ENCODE results near the gene SYT10. TPM values are rescaled to one million over a fixed set of nuclear protein-coding genes. Genes with fewer than 3 reads are reported as not detected.

Gene SYT10
- total RNA-seq, 1 experiment from 2014 or later, result not detected

DNA sequence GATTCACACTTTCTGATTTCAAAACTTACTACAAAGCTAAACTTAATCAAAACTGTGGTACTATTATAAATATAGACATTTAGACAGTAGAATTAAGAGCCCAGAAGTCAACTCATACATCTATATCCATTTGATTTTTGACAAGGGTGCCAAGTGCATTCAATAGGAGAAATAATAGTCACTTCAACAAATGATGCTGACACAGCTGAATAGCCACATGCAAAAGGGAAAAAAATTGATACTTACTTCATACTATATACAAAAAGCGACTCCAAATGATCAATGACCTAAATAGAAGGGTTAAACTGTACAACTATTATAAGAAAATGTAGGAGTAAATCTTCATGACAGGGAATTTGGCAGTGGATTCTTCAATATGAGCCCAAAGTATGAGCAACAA, 40.7 kb upstream of the SYT10 start:
- in situ Hi-C loops (cut with HindIII; ENCODE audit: low pct_unique_long_range_greater_than_20kb, low sequenced_read_pairs), result no loop called here
- DNase-seq (ENCODE audit: low read depth, low spot score), result no peak
- Histone ChIP-seq H3K4me3 (ENCODE audit: low read depth in 2 of 2, low read length in 2 of 2) (no peak overlapping the region), H3K4me1 (ENCODE audit: control insufficient read depth, insufficient read depth, low read length) (no peaks in the 10 kb centered on the region), H3K36me3 (ENCODE audit: control insufficient read depth, insufficient read depth, low read length) (no peaks in the 10 kb centered on the region), H3K27ac (ENCODE audit: low read length) (no peak overlapping the region), H3K9me3 (ENCODE audit: control insufficient read depth, insufficient read depth, low read depth, low read length) (peaks cover 4% of the 10 kb centered on the region; the same call in 1 of the 2 replicates), H3K27me3 (ENCODE audit: control insufficient read depth, insufficient read depth, low read length) (no peaks in the 10 kb centered on the region)
- CTCF ChIA-PET, result no interaction called here
- no TSS peak for BruUV-seq (replicated peaks)
- POLR2A ChIA-PET, result no interaction called here
- intact Hi-C loops (cut with micrococcal nuclease; ENCODE audit: unreplicated experiment), result loop anchor here (5.0 kb wide), 1 partner anchor 52 kb away; no protein-coding TSS in a partner anchor
- TF ChIP-seq POLR2AphosphoS5 (IDR thresholded peaks at IDR 0.05; ENCODE audit: low read depth, low read length) (no peak), TCF7L2 (IDR thresholded peaks at IDR 0.05; ENCODE audit: low read depth, low read length) (no peak), SIN3A (IDR thresholded peaks at IDR 0.05; ENCODE audit: borderline replicate concordance, insufficient read depth, low read depth, low read length) (no peak)
- TF ChIP-seq, protein P1, sequence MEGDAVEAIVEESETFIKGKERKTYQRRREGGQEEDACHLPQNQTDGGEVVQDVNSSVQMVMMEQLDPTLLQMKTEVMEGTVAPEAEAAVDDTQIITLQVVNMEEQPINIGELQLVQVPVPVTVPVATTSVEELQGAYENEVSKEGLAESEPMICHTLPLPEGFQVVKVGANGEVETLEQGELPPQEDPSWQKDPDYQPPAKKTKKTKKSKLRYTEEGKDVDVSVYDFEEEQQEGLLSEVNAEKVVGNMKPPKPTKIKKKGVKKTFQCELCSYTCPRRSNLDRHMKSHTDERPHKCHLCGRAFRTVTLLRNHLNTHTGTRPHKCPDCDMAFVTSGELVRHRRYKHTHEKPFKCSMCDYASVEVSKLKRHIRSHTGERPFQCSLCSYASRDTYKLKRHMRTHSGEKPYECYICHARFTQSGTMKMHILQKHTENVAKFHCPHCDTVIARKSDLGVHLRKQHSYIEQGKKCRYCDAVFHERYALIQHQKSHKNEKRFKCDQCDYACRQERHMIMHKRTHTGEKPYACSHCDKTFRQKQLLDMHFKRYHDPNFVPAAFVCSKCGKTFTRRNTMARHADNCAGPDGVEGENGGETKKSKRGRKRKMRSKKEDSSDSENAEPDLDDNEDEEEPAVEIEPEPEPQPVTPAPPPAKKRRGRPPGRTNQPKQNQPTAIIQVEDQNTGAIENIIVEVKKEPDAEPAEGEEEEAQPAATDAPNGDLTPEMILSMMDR (IDR thresholded peaks at IDR 0.05), result no peak
- TF ChIP-seq, protein P2, sequence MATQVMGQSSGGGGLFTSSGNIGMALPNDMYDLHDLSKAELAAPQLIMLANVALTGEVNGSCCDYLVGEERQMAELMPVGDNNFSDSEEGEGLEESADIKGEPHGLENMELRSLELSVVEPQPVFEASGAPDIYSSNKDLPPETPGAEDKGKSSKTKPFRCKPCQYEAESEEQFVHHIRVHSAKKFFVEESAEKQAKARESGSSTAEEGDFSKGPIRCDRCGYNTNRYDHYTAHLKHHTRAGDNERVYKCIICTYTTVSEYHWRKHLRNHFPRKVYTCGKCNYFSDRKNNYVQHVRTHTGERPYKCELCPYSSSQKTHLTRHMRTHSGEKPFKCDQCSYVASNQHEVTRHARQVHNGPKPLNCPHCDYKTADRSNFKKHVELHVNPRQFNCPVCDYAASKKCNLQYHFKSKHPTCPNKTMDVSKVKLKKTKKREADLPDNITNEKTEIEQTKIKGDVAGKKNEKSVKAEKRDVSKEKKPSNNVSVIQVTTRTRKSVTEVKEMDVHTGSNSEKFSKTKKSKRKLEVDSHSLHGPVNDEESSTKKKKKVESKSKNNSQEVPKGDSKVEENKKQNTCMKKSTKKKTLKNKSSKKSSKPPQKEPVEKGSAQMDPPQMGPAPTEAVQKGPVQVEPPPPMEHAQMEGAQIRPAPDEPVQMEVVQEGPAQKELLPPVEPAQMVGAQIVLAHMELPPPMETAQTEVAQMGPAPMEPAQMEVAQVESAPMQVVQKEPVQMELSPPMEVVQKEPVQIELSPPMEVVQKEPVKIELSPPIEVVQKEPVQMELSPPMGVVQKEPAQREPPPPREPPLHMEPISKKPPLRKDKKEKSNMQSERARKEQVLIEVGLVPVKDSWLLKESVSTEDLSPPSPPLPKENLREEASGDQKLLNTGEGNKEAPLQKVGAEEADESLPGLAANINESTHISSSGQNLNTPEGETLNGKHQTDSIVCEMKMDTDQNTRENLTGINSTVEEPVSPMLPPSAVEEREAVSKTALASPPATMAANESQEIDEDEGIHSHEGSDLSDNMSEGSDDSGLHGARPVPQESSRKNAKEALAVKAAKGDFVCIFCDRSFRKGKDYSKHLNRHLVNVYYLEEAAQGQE (IDR thresholded peaks at IDR 0.05; ENCODE audit: insufficient read depth in 1 of 2, low read depth in 2 of 2, low read length in 1 of 2), result no peak
- ATAC-seq, result no peak

DNA sequence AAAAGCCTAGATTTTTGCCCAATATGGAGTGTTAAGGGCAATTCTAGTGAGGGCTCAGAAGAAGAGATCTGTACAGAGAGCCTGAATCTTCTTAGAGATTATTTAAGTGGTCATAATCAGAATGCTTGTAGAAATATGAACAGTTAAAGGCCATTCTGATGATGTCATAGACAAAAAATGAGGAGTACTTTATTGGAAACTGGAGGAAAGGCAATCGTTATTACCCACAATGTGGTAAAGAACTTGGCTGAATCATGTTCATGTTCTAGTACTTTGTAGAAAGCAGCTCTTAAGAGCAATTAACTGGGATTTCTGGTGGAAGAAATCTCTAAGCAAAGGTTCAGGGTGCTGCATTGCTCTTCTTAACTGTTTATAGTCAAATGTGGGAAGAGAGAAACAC, 36.4 kb upstream of the SYT10 start:
- H3K9me3 ChIP-seq (ENCODE audit: control insufficient read depth, insufficient read depth, low read depth, low read length), result peaks cover 4% of the 10 kb centered on the region; the same call in 1 of the 2 replicates
- H3K4me3 ChIP-seq (ENCODE audit: low read depth in 2 of 2, low read length in 2 of 2), result no peak overlapping the region
- no peak overlapping the region for H3K27ac ChIP-seq (ENCODE audit: low read length)
- ChIA-PET POLR2A (no interaction called here), CTCF (interaction anchor here (1.0 kb wide), 1 partner anchor 83 kb away, joined by 8 read pairs; no protein-coding TSS in a partner anchor)
- intact Hi-C loops (cut with micrococcal nuclease; ENCODE audit: unreplicated experiment) (loop anchor here (10.0 kb wide), 1 partner anchor 81 kb away; no protein-coding TSS in a partner anchor), in situ Hi-C loops (cut with HindIII; ENCODE audit: low pct_unique_long_range_greater_than_20kb, low sequenced_read_pairs) (no loop called here)
- BruUV-seq (replicated peaks), result no TSS peak
- H3K36me3 ChIP-seq (ENCODE audit: control insufficient read depth, insufficient read depth, low read length), result no peaks in the 10 kb centered on the region
- ATAC-seq, result no peak
- H3K27me3 ChIP-seq (ENCODE audit: control insufficient read depth, insufficient read depth, low read length), result no peaks in the 10 kb centered on the region
- TF ChIP-seq, protein P1 (IDR thresholded peaks at IDR 0.05), result no peak
- TF ChIP-seq POLR2AphosphoS5 (IDR thresholded peaks at IDR 0.05; ENCODE audit: low read depth, low read length) (no peak), TCF7L2 (IDR thresholded peaks at IDR 0.05; ENCODE audit: low read depth, low read length) (no peak), SIN3A (IDR thresholded peaks at IDR 0.05; ENCODE audit: borderline replicate concordance, insufficient read depth, low read depth, low read length) (no peak)
- TF ChIP-seq, protein P2 (IDR thresholded peaks at IDR 0.05; ENCODE audit: insufficient read depth in 1 of 2, low read depth in 2 of 2, low read length in 1 of 2), result no peak
- DNase-seq (ENCODE audit: low read depth, low spot score), result no peak
- H3K4me1 ChIP-seq (ENCODE audit: control insufficient read depth, insufficient read depth, low read length), result no peaks in the 10 kb centered on the region

Data from Panc1 (cell line).